GM06990 (cell line): ENCODE data around the gene PKP4.

Experiments
- DNase-seq: peaks from one replicate; pipeline ENCODE4 v3.0.0-alpha.2; 2011; ENCODE audit not compliant: insufficient read length; ENCODE audit errors: extremely low read depth
- H3K27me3 ChIP-seq: replicated peaks from 2 replicates; pipeline ENCODE4 v1.6.0; 2011; ENCODE audit warnings: low read length; ENCODE audit not compliant: control insufficient read depth, insufficient read depth
- H3K36me3 ChIP-seq: 2 replicates; pipeline ENCODE4 v1.5.1; 2011; ENCODE audit warnings: low read length; ENCODE audit not compliant: control insufficient read depth, insufficient read depth
- H3K4me3 ChIP-seq: replicated peaks from 2 replicates; pipeline ENCODE4 v1.5.1; 2011; ENCODE audit warnings: low read depth, mild to moderate bottlenecking, control low read depth, low read length
- TF ChIP-seq, protein P1 (sequence below): IDR thresholded peaks from 2 replicates; pipeline ENCODE4 v1.5.1; 2011; ENCODE audit warnings: low read length, control low read depth, mild to moderate bottlenecking, inconsistent platforms; ENCODE audit not compliant: insufficient read depth, poor library complexity, severe bottlenecking

The PKP4 gene

GRCh38 chr2:158556124-158556523, 99.4 kb downstream of the PKP4 start:
- Histone ChIP-seq H3K36me3 (no peaks in the 10 kb centered on the region), H3K4me3 (no peak overlapping the region), H3K27me3 (no peaks in the 10 kb centered on the region)
- DNase-seq = no peak
- TF ChIP-seq, protein P1, sequence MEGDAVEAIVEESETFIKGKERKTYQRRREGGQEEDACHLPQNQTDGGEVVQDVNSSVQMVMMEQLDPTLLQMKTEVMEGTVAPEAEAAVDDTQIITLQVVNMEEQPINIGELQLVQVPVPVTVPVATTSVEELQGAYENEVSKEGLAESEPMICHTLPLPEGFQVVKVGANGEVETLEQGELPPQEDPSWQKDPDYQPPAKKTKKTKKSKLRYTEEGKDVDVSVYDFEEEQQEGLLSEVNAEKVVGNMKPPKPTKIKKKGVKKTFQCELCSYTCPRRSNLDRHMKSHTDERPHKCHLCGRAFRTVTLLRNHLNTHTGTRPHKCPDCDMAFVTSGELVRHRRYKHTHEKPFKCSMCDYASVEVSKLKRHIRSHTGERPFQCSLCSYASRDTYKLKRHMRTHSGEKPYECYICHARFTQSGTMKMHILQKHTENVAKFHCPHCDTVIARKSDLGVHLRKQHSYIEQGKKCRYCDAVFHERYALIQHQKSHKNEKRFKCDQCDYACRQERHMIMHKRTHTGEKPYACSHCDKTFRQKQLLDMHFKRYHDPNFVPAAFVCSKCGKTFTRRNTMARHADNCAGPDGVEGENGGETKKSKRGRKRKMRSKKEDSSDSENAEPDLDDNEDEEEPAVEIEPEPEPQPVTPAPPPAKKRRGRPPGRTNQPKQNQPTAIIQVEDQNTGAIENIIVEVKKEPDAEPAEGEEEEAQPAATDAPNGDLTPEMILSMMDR = no peak

DNA sequence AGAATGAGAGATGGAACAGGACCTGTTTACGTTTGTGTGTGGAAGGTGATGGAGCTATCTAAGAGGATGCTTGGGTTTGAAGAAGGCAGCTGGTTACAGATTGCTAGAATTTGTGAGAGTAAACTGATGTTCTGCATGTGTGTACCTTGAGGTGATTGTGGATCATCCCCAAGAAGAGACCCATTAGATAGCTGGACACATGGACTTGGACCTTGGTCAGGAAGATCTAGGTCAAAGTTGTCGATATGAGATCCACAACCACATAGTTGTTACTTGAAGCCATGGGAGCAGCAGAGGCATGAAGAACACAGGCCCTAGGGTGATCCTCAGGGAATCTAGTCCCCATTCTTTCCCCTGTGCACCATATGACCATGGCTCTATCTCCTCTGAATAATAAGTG, 101.0 kb downstream of the PKP4 start:
- H3K4me3 ChIP-seq = no peak overlapping the region
- H3K27me3 ChIP-seq = no peaks in the 10 kb centered on the region
- H3K36me3 ChIP-seq = no peaks in the 10 kb centered on the region
- TF ChIP-seq, protein P1 = no peak
- no peak for DNase-seq

DNA sequence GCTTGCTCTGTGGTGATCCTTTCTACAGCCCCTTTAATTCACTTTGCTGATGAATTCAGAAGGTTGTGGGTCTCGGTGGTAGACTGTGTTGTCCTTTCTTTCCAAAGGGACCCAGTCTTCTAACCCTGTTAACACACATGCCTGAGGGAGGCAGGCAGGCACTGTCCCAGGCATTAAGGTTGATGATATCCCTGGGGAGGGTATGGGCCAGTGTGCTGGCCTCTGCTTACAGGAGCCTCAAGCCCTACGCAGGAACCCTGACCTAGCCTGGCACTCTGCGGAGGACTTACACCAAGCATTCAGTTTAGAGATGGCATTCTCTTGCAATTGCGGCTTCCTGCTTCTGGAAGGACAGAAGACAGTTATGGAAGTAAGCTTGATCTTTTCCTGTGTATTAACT, 102.5 kb downstream of the PKP4 start:
- TF ChIP-seq, protein P1 = no peak
- DNase-seq = no peak
- no peaks in the 10 kb centered on the region for H3K36me3 ChIP-seq
- H3K27me3 ChIP-seq = no peaks in the 10 kb centered on the region
- H3K4me3 ChIP-seq = no peak overlapping the region

DNA sequence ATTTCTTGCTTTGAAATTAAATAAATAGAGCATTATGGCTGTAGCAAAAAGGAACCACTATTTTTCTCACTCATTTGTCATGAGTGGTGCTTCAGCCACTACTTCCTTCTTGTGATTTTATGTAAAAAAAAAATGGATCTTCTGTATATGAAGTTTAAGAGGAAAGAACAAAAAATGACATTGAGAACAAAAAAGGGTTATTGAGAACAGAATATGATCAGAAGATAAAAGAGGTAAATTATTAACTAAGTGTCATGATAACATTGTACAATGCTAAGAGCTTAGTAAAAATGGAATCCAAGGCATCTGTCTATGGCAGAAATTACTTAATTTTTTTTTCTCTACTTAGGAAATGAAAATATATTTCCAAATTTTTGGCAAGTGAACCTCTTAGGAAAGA, 103.5 kb downstream of the PKP4 start:
- DNase-seq = no peak
- TF ChIP-seq, protein P1 = no peak
- no peaks in the 10 kb centered on the region for H3K27me3 ChIP-seq
- no peak overlapping the region for H3K4me3 ChIP-seq
- no peaks in the 10 kb centered on the region for H3K36me3 ChIP-seq

DNA sequence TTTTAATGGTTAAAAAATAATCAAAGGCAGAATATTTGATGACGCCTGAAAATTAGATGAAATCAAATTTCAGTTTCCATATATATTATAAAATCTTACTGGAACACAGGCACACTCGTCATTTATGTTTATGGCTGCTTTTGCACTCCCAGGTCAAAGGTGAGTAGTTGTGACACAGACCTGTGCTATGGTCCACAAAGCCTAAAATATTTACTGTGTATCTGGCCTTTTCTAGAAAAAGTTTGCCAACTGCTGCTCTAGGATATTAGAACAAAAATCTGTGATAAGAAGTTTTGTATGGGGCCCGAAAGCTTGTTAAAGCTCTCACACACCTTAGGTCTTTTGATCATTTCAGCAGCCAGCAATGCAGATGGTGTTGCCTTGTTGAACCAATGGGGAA, 104.3 kb downstream of the PKP4 start:
- DNase-seq = no peak
- TF ChIP-seq, protein P1 = no peak

GRCh38 chr2:158567208-158567607, 110.5 kb downstream of the PKP4 start:
- H3K4me3 ChIP-seq = no peak overlapping the region
- no peaks in the 10 kb centered on the region for H3K27me3 ChIP-seq
- no peak for DNase-seq
- TF ChIP-seq, protein P1 = no peak
- no peaks in the 10 kb centered on the region for H3K36me3 ChIP-seq

More for the DNA sequence above, 104.3 kb downstream of the PKP4 start:
- H3K36me3 ChIP-seq = no peaks in the 10 kb centered on the region
- no peaks in the 10 kb centered on the region for H3K27me3 ChIP-seq
- no peak overlapping the region for H3K4me3 ChIP-seq
